ENCODE data around the gene TIGAR. TPM values are rescaled to one million over a fixed set of nuclear protein-coding genes. Genes with fewer than 3 reads are reported as not detected.

TIGAR gene
- total RNA-seq, 1 donor from 2014 or later = 7.4 TPM

GRCh38 chr12:4325966-4326365 lies 5.0 kb downstream of the TIGAR start:
- TF ChIP-seq CTCF (conservative IDR thresholded peaks at IDR 0.05; ENCODE audit: low read depth, low read length) = no peak
- DNase-seq (ENCODE audit: low read depth) = no peak
- H3K4me3 ChIP-seq (ENCODE audit: low read depth, low read length) = no peak overlapping the region

GRCh38 chr12:4327293-4327692 lies 6.3 kb downstream of the TIGAR start:
- no peak overlapping the region for H3K4me3 ChIP-seq (ENCODE audit: low read depth, low read length)
- no peak for TF ChIP-seq CTCF (conservative IDR thresholded peaks at IDR 0.05; ENCODE audit: low read depth, low read length)
- no peak for DNase-seq (ENCODE audit: low read depth)

- no peak for TF ChIP-seq CTCF (conservative IDR thresholded peaks at IDR 0.05; ENCODE audit: low read depth, low read length)
- no peak overlapping the region for H3K4me3 ChIP-seq (ENCODE audit: low read depth, low read length)
- DNase-seq (ENCODE audit: low read depth) = no peak
Observed at GRCh38 chr12:4330203-4330602, 9.2 kb downstream of the TIGAR start.

- TF ChIP-seq CTCF (conservative IDR thresholded peaks at IDR 0.05; ENCODE audit: low read depth, low read length) = no peak
- H3K4me3 ChIP-seq (ENCODE audit: low read depth, low read length) = no peak overlapping the region
- no peak for DNase-seq (ENCODE audit: low read depth)
Observed at GRCh38 chr12:4331221-4331620, 10.2 kb downstream of the TIGAR start.

GRCh38 chr12:4331842-4332241 lies 10.8 kb downstream of the TIGAR start:
- TF ChIP-seq CTCF (conservative IDR thresholded peaks at IDR 0.05; ENCODE audit: low read depth, low read length) = no peak
- DNase-seq (ENCODE audit: low read depth) = no peak
- no peak overlapping the region for H3K4me3 ChIP-seq (ENCODE audit: low read depth, low read length)

- no peak for DNase-seq (ENCODE audit: low read depth)
- H3K4me3 ChIP-seq (ENCODE audit: low read depth, low read length) = no peak overlapping the region
- TF ChIP-seq CTCF (conservative IDR thresholded peaks at IDR 0.05; ENCODE audit: low read depth, low read length) = no peak
Observed at GRCh38 chr12:4346931-4347330, 25.9 kb downstream of the TIGAR start.

GRCh38 chr12:4353785-4354208 lies 32.8 kb downstream of the TIGAR start:
- H3K4me3 ChIP-seq (ENCODE audit: low read depth, low read length) = no peak overlapping the region
- DNase-seq (ENCODE audit: low read depth) = no peak
- peak; percentile 57 for TF ChIP-seq CTCF (conservative IDR thresholded peaks at IDR 0.05; ENCODE audit: low read depth, low read length)
